Gastrocnemius medialis (tissue), 4 donors: Measurements from ENCODE around the gene NOX3. TPM values are rescaled to one million over a fixed set of nuclear protein-coding genes. Genes with fewer than 3 reads are reported as not detected.

Source experiments
- ATAC-seq, 2 donors: fragments of 150-250 bp; one replicate each; pipeline ENCODE4 v1.9.1; 2016
- DNase-seq, 2 donors: peaks; one replicate each; pipeline ENCODE4 v3.0.0-alpha.2; 2019
- H3K27ac ChIP-seq, 4 donors: fragments of 200-600 bp; sonication (generic); 1 replicate in 1 of 4; 2 replicates in 3 of 4; pipeline ENCODE4 v1.5.1; 2016 to 2018; ENCODE audit warnings: mild to moderate bottlenecking in 2 of 4, moderate library complexity in 1 of 4
- H3K27me3 ChIP-seq, 3 donors: fragments of 200-600 bp; sonication (generic) in 2 of 3; 1 replicate in 1 of 3; 2 replicates in 2 of 3; pipeline versions ENCODE4 v1.5.1 to v1.6.0; 2016 to 2019; ENCODE audit warnings: mild to moderate bottlenecking in 1 of 3, moderate library complexity in 1 of 3
- H3K36me3 ChIP-seq, 2 donors: fragments of 200-600 bp; sonication (generic) in 1 of 2; one replicate each; pipeline ENCODE4 v1.5.1; 2017 to 2018
- H3K4me1 ChIP-seq, 2 donors: fragments of 200-600 bp; sonication (generic) in 1 of 2; one replicate each; pipeline ENCODE4 v1.5.1; 2016 to 2017; ENCODE audit warnings: mild to moderate bottlenecking in 2 of 2
- H3K4me3 ChIP-seq, 4 donors: fragments of 200-600 bp; sonication (generic) in 3 of 4; 1 replicate in 1 of 4; 2 replicates in 3 of 4; pipeline ENCODE4 v1.5.1; 2016 to 2019; ENCODE audit warnings: mild to moderate bottlenecking in 2 of 4
- H3K9me3 ChIP-seq, 3 donors: fragments of 200-600 bp; sonication (generic) in 2 of 3; 1 replicate in 1 of 3; 2 replicates in 2 of 3; pipeline ENCODE4 v1.5.1; 2016 to 2019
- CTCF ChIP-seq, 5 experiments: fragments of 450-650 bp in 3 of 5; fragments of 200-600 bp in 2 of 5; sonication (generic) in 2 of 5; IDR thresholded peaks in 4 of 5; conservative IDR thresholded peaks in 1 of 5; 1 replicate in 4 of 5; 2 replicates in 1 of 5; pipeline ENCODE4 v1.5.1; 2016 to 2019; ENCODE audit warnings: antibody characterized with exemption in 5 of 5, mild to moderate bottlenecking in 3 of 5, moderate library complexity in 3 of 5
- POLR2A ChIP-seq, 2 donors: fragments of 450-650 bp; IDR thresholded peaks; one replicate each; pipeline ENCODE4 v1.6.1; 2017; ENCODE audit warnings: antibody characterized with exemption in 2 of 2, mild to moderate bottlenecking in 2 of 2, moderate library complexity in 2 of 2
- in situ Hi-C, 4 donors: fragments of 200-750 bp; cut with MboI; loops; one replicate each; pipeline versions ENCODE4 v1.15.0 to v1.8.0; 2017; ENCODE audit warnings: low sequenced_read_pairs in 4 of 4
- intact Hi-C: fragments of 100-400 bp; cut with DNase I; formaldehyde crosslinking; loops from one replicate; pipeline ENCODE4 v1.15.1; 2023; ENCODE audit warnings: low total_unique reads
- total RNA-seq, 4 donors: library from RNA; depleted of rRNA; stranded (reverse); fragments of >200 nt; gene quantifications; one replicate each; pipeline versions ENCODE4 v1.1.0 to v1.2.3, GENCODE V29; 2016

Gene NOX3
- total RNA-seq, 4 donors from 2014 or later, result not detected

- in situ Hi-C loops, result no loop called here
- no peak for ATAC-seq
- Histone ChIP-seq H3K27me3 (no peaks in the 10 kb centered on the region), H3K27ac (no peak overlapping the region), H3K4me1 (no peaks in the 10 kb centered on the region), H3K4me3 (no peak overlapping the region), H3K9me3 (no peaks in the 10 kb centered on the region), H3K36me3 (no peaks in the 10 kb centered on the region)
- TF ChIP-seq CTCF (IDR thresholded peaks at IDR 0.05 in 4 of 5, conservative IDR thresholded peaks at IDR 0.05 in 1 of 5) (no peak), POLR2A (IDR thresholded peaks at IDR 0.05) (no peak)
- intact Hi-C loops, result no loop called here
- no peak for DNase-seq
Observed at GRCh38 chr6:155408981-155409380, 46.7 kb downstream of the NOX3 start.

- H3K9me3 ChIP-seq, result no peaks in the 10 kb centered on the region
- ATAC-seq (no peak), DNase-seq (no peak)
- in situ Hi-C loops (no loop called here), intact Hi-C loops (no loop called here)
- no peaks in the 10 kb centered on the region for H3K4me1 ChIP-seq
- H3K4me3 ChIP-seq, result no peak overlapping the region
- no peaks in the 10 kb centered on the region for H3K36me3 ChIP-seq
- no peaks in the 10 kb centered on the region for H3K27me3 ChIP-seq
- TF ChIP-seq CTCF (IDR thresholded peaks at IDR 0.05 in 4 of 5, conservative IDR thresholded peaks at IDR 0.05 in 1 of 5) (no peak), POLR2A (IDR thresholded peaks at IDR 0.05) (no peak)
- no peak overlapping the region for H3K27ac ChIP-seq
Observed at GRCh38 chr6:155408231-155408630, 47.4 kb downstream of the NOX3 start.

- intact Hi-C loops (no loop called here), in situ Hi-C loops (no loop called here)
Observed at GRCh38 chr6:155406801-155407200, 48.8 kb downstream of the NOX3 start.

GRCh38 chr6:155404937-155405336, 50.7 kb downstream of the NOX3 start:
- intact Hi-C loops, result no loop called here

More at GRCh38 chr6:155406801-155407200, 48.8 kb downstream of the NOX3 start:
- Histone ChIP-seq H3K4me3 (no peak overlapping the region), H3K27ac (no peak overlapping the region), H3K4me1 (no peaks in the 10 kb centered on the region), H3K36me3 (no peaks in the 10 kb centered on the region), H3K27me3 (no peaks in the 10 kb centered on the region), H3K9me3 (no peaks in the 10 kb centered on the region)
- ATAC-seq (no peak), DNase-seq (no peak)
- TF ChIP-seq CTCF (IDR thresholded peaks at IDR 0.05 in 4 of 5, conservative IDR thresholded peaks at IDR 0.05 in 1 of 5), result no peak
- TF ChIP-seq POLR2A (IDR thresholded peaks at IDR 0.05), result no peak

More at GRCh38 chr6:155404937-155405336, 50.7 kb downstream of the NOX3 start:
- DNase-seq, result no peak
- Histone ChIP-seq H3K27me3 (no peaks in the 10 kb centered on the region), H3K4me1 (no peaks in the 10 kb centered on the region), H3K36me3 (no peaks in the 10 kb centered on the region), H3K4me3 (no peak overlapping the region), H3K27ac (no peak overlapping the region), H3K9me3 (no peaks in the 10 kb centered on the region)
- TF ChIP-seq POLR2A (IDR thresholded peaks at IDR 0.05), result no peak
- no peak for TF ChIP-seq CTCF (IDR thresholded peaks at IDR 0.05 in 4 of 5, conservative IDR thresholded peaks at IDR 0.05 in 1 of 5)
- in situ Hi-C loops, result no loop called here
- no peak for ATAC-seq
